ENCODE results near the gene ZNF212.

ZNF212 gene

DNA sequence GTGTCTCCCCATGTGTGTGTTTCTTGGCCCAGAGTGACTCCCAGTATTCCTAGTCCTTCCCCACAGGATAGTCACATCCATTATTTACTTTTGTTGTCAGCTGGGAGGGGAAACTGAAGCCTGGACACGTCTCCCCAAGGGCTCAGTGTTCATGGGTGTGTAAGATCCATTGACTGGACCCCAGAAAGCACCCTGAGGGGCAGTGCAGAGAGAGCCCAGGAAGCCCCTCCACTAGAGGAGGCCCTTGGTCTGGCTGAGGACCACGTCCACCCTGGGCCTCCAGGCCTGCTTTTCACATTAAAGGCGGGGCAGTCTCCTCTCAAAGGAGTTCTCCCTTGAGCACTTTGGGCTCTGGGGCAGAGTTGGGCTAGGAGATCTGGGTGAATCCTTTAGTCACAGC, 43.9 kb downstream of the ZNF212 start:
- ChIA-PET POLR2A (interaction anchor here (0.6 kb wide), 1 partner anchor 341 kb away, joined by 4 read pairs; no protein-coding TSS in a partner anchor), CTCF (no interaction called here)
- no peak overlapping the region for H3K4me3 ChIP-seq (ENCODE audit: low read depth, low read length)
- no peak for TF ChIP-seq ZNF664 (tag by site-specific recombination; IDR thresholded peaks at IDR 0.05)
- no peak for TF ChIP-seq ZNF48 (tag by site-specific recombination; IDR thresholded peaks at IDR 0.05)
- TF ChIP-seq PATZ1 (tag by site-specific recombination; IDR thresholded peaks at IDR 0.05): no peak
- no peak for TF ChIP-seq ZNF768 (tag by site-specific recombination; IDR thresholded peaks at IDR 0.05)
- no peak for TF ChIP-seq ZNF596 (tag by site-specific recombination; IDR thresholded peaks at IDR 0.05)
- no peak for TF ChIP-seq ZNF837 (tag by site-specific recombination; IDR thresholded peaks at IDR 0.05)
- TF ChIP-seq ZEB2 (tag by site-specific recombination; IDR thresholded peaks at IDR 0.05): no peak
- TF ChIP-seq ZBTB21 (tag by site-specific recombination; IDR thresholded peaks at IDR 0.05): no peak
- TF ChIP-seq ZNF23 (tag by site-specific recombination; IDR thresholded peaks at IDR 0.05; ENCODE audit: borderline replicate concordance): no peak
- TF ChIP-seq, protein P1, sequence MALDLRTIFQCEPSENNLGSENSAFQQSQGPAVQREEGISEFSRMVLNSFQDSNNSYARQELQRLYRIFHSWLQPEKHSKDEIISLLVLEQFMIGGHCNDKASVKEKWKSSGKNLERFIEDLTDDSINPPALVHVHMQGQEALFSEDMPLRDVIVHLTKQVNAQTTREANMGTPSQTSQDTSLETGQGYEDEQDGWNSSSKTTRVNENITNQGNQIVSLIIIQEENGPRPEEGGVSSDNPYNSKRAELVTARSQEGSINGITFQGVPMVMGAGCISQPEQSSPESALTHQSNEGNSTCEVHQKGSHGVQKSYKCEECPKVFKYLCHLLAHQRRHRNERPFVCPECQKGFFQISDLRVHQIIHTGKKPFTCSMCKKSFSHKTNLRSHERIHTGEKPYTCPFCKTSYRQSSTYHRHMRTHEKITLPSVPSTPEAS (tag by site-specific recombination; IDR thresholded peaks at IDR 0.05): no peak
- no peak for TF ChIP-seq ZNF629 (tag by site-specific recombination; IDR thresholded peaks at IDR 0.05)
- TF ChIP-seq ZBTB44 (tag by site-specific recombination; IDR thresholded peaks at IDR 0.05): no peak
- TF ChIP-seq OVOL3 (tag by site-specific recombination; IDR thresholded peaks at IDR 0.05): no peak
- TF ChIP-seq ZNF707 (tag by site-specific recombination; IDR thresholded peaks at IDR 0.05): no peak
- no peaks in the 10 kb centered on the region for H3K9me3 ChIP-seq (ENCODE audit: control insufficient read depth, insufficient read depth, low read depth, low read length)
- H3K27ac ChIP-seq (ENCODE audit: extremely low read depth, low read depth, low read length): no peak overlapping the region
- H3K36me3 ChIP-seq (ENCODE audit: control insufficient read depth in 2 of 2, insufficient read depth in 1 of 2, low read length in 2 of 2): peaks cover 0 to 28% of the 10 kb centered on the region in 2 experiments; a peak in 1 of 3 replicates
- no peaks in the 10 kb centered on the region for H3K4me1 ChIP-seq (ENCODE audit: control insufficient read depth, insufficient read depth, low read length)

DNA sequence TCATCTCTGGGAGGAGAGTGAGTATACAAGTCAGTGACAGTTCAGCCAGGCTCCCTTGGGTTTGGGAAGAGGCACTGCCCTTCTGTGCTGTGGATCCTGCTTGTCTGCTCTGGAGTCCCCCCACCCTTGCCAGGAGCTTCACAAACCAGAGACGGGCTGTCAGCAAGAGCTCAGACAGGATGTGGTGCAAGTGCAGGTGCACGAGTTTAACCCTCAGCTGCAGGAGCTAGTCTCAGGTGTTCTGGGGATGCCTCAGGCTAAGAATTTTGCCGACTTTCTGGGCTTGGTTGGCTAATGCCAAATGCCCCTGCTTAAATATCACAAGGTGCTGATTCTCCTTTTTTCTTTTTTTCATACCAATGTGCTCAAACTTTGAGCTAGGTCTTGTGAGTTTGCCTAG, 44.9 kb downstream of the ZNF212 start:
- Histone ChIP-seq H3K36me3 (ENCODE audit: control insufficient read depth in 2 of 2, insufficient read depth in 1 of 2, low read length in 2 of 2) (peaks cover 0 to 18% of the 10 kb centered on the region in 2 experiments; a peak in 1 of 3 replicates), H3K4me3 (ENCODE audit: low read depth, low read length) (no peak overlapping the region)

More for the DNA sequence above, 44.9 kb downstream of the ZNF212 start:
- Histone ChIP-seq H3K4me1 (ENCODE audit: control insufficient read depth, insufficient read depth, low read length) (no peaks in the 10 kb centered on the region), H3K27ac (ENCODE audit: extremely low read depth, low read depth, low read length) (no peak overlapping the region), H3K9me3 (ENCODE audit: control insufficient read depth, insufficient read depth, low read depth, low read length) (no peaks in the 10 kb centered on the region)
- POLR2A ChIA-PET: interaction anchor here (0.6 to 1.6 kb wide), 7 partner anchors 12 to 89 kb away, joined by 3 to 11 read pairs (median 5); partner anchors contain the start of genes ZNF282 and ZNF783
- CTCF ChIA-PET: interaction anchor here (0.6 to 1.9 kb wide), 7 partner anchors 16 to 511 kb away, joined by 3 to 7 read pairs (median 3); partner anchors contain the start of gene ZNF783
- TF ChIP-seq MZF1 (tag by site-specific recombination; IDR thresholded peaks at IDR 0.05; ENCODE audit: borderline replicate concordance): no peak
- TF ChIP-seq ZNF391 (tag by site-specific recombination; IDR thresholded peaks at IDR 0.05; ENCODE audit: borderline replicate concordance, low read depth): no peak
- TF ChIP-seq TRIM28 (IDR thresholded peaks at IDR 0.05; ENCODE audit: borderline replicate concordance, low read length): no peak
- TF ChIP-seq, protein P2, sequence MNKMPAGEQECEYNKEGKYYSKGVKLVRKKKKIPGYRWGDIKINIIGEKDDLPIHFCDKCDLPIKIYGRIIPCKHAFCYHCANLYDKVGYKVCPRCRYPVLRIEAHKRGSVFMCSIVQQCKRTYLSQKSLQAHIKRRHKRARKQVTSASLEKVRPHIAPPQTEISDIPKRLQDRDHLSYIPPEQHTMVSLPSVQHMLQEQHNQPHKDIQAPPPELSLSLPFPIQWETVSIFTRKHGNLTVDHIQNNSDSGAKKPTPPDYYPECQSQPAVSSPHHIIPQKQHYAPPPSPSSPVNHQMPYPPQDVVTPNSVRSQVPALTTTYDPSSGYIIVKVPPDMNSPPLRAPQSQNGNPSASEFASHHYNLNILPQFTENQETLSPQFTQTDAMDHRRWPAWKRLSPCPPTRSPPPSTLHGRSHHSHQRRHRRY (tag by site-specific recombination; IDR thresholded peaks at IDR 0.05): no peak
- TF ChIP-seq ZNF302 (tag by site-specific recombination; IDR thresholded peaks at IDR 0.05; ENCODE audit: low read depth): no peak
- TF ChIP-seq ZNF169 (tag by site-specific recombination; IDR thresholded peaks at IDR 0.05): no peak
- TF ChIP-seq GLI2 (tag by site-specific recombination; IDR thresholded peaks at IDR 0.05; ENCODE audit: borderline replicate concordance, low read depth): no peak
- TF ChIP-seq ZFP69B (tag by site-specific recombination; IDR thresholded peaks at IDR 0.05): no peak

All from HEK293 (cell line).